Measurements from ENCODE around the gene LMX1B. TPM values are rescaled to one million over a fixed set of nuclear protein-coding genes. Genes with fewer than 3 reads are reported as not detected.

Gene LMX1B
- total RNA-seq, 2 donors from 2014 or later = 0.74 to 1.3 TPM

- no peak for DNase-seq (ENCODE audit: low spot score)
- no peak overlapping the region for H3K4me3 ChIP-seq
- H3K27ac ChIP-seq = no peak overlapping the region
- no peaks in the 10 kb centered on the region for H3K36me3 ChIP-seq
- TF ChIP-seq CTCF (IDR thresholded peaks at IDR 0.05) = no peak
- no peaks in the 10 kb centered on the region for H3K27me3 ChIP-seq
- H3K4me1 ChIP-seq = peaks cover 0 to 42% of the 10 kb centered on the region in 2 donors
- H3K9me3 ChIP-seq = no peaks in the 10 kb centered on the region
Measured at GRCh38 chr9:126661521-126662251, 48.0 kb downstream of the LMX1B start.

GRCh38 chr9:126663661-126664072 lies 49.9 kb downstream of the LMX1B start:
- H3K27me3 ChIP-seq = no peaks in the 10 kb centered on the region
- TF ChIP-seq CTCF (IDR thresholded peaks at IDR 0.05) = no peak
- H3K36me3 ChIP-seq = no peaks in the 10 kb centered on the region
- no peak overlapping the region for H3K27ac ChIP-seq
- no peak overlapping the region for H3K4me3 ChIP-seq
- no peak for DNase-seq (ENCODE audit: low spot score)
- peaks cover 0 to 42% of the 10 kb centered on the region in 2 donors for H3K4me1 ChIP-seq
- H3K9me3 ChIP-seq = no peaks in the 10 kb centered on the region

GRCh38 chr9:126664900-126665643 lies 51.3 kb downstream of the LMX1B start:
- peaks cover 0 to 42% of the 10 kb centered on the region in 2 donors for H3K4me1 ChIP-seq
- no peak overlapping the region for H3K27ac ChIP-seq
- no peaks in the 10 kb centered on the region for H3K27me3 ChIP-seq
- TF ChIP-seq CTCF (IDR thresholded peaks at IDR 0.05) = no peak
- no peaks in the 10 kb centered on the region for H3K9me3 ChIP-seq
- DNase-seq (ENCODE audit: low spot score) = no peak
- H3K36me3 ChIP-seq = no peaks in the 10 kb centered on the region
- no peak overlapping the region for H3K4me3 ChIP-seq

DNA sequence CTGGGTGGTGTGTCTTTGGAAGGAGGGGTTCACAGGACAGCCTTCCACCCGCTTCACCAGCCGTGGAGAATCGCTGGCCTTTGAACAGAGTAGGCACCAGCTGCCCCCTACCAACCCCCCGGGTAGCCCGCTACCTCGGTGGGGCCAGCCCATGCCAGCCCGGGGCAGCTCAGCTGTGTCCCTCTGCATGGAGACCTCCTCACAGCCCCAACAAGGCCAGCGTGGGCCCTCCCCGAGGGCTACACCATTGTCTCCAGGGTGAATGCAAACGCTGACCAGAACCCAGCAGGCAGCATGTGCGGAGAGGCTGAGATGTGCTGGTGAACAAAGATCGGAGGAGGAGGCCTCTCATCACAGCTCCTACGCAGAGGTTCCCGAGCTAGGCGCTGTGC lies 51.9 kb downstream of the LMX1B start:
- Histone ChIP-seq H3K36me3 (no peaks in the 10 kb centered on the region), H3K27ac (no peak overlapping the region), H3K27me3 (no peaks in the 10 kb centered on the region), H3K4me1 (peaks cover 0 to 43% of the 10 kb centered on the region in 2 donors), H3K9me3 (no peaks in the 10 kb centered on the region), H3K4me3 (no peak overlapping the region)
- TF ChIP-seq CTCF (IDR thresholded peaks at IDR 0.05) = no peak
- DNase-seq (ENCODE audit: low spot score) = no peak

DNA sequence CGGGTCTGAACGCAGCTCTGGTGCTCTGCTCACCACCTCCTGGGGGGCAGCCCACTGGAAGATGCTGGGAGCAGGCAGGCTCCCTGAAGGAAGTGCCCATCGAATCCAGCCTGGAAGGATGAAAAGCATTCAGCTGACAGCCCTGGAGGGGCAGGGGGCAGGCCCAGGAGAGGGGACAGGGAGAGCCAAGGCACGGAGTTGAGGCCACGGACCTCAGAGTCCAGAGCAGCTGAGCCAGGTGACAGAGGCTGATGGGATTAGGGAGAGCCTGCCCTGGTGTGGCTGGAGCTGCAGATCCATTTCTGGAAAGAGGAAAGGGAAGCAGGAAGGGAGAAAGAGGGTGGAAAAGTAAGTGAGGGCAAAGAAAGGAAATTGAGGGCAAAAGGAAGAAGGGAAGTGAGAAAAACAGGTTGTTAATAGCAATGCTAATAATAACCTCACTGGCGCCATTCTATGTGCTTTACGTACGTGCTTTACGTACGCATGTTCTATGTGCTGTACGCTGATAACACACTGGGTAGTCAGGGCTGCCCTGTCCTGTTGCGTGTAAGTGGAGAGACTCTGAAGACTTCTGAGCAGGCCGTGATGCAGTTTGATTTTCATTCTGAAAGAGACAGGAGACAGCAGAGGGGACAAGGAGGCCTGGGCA lies 52.6 kb downstream of the LMX1B start:
- Histone ChIP-seq H3K9me3 (no peaks in the 10 kb centered on the region), H3K36me3 (no peaks in the 10 kb centered on the region), H3K27me3 (no peaks in the 10 kb centered on the region), H3K27ac (no peak overlapping the region), H3K4me3 (no peak overlapping the region), H3K4me1 (peaks cover 0 to 48% of the 10 kb centered on the region in 2 donors)
- no peak for TF ChIP-seq CTCF (IDR thresholded peaks at IDR 0.05)
- DNase-seq (ENCODE audit: low spot score) = no peak

Measured in right atrium auricular region (tissue), 2 donors.